Rectal smooth muscle tissue (tissue), 1 donor: ENCODE results near the gene ARHGEF11.

Experiments
- H3K27ac ChIP-seq: one replicate; pipeline ENCODE4 v1.7.0; 2013; ENCODE audit warnings: low read depth, low read length, inconsistent platforms
- H3K27me3 ChIP-seq: one replicate; pipeline ENCODE4 v1.7.0; 2013; ENCODE audit warnings: low read length; ENCODE audit not compliant: control insufficient read depth, insufficient read depth
- H3K36me3 ChIP-seq: one replicate; pipeline ENCODE4 v1.7.0; 2013; ENCODE audit warnings: low read length; ENCODE audit not compliant: control insufficient read depth, insufficient read depth
- H3K4me1 ChIP-seq: one replicate; pipeline ENCODE4 v1.7.0; 2013; ENCODE audit warnings: low read length; ENCODE audit not compliant: control insufficient read depth, insufficient read depth
- H3K4me3 ChIP-seq: one replicate; pipeline ENCODE4 v1.7.0; 2013; ENCODE audit warnings: low read length
- H3K9ac ChIP-seq: one replicate; pipeline ENCODE4 v1.7.0; 2013; ENCODE audit warnings: low read length

ARHGEF11 gene

GRCh38 chr1:157045250-157046218, at the start of gene ARHGEF11:
ARHGEF11 (minus strand) TSS chr1:157045742; CDS start chr1:157044330, 1,412 bp downstream.
- H3K36me3 ChIP-seq = no peaks in the 10 kb centered on the region
- H3K27me3 ChIP-seq = no peaks in the 10 kb centered on the region
- H3K9ac ChIP-seq = peak within 1 kb of the TSS; percentile 98
- peaks cover 22% of the 10 kb centered on the region for H3K4me1 ChIP-seq
- H3K4me3 ChIP-seq = peak within 1 kb of the TSS; percentile 85
- H3K27ac ChIP-seq = peak within 1 kb of the TSS; percentile 73

- Histone ChIP-seq H3K4me1 (no peaks in the 10 kb centered on the region), H3K36me3 (no peaks in the 10 kb centered on the region), H3K4me3 (no peak overlapping the region), H3K27me3 (no peaks in the 10 kb centered on the region), H3K9ac (no peak overlapping the region), H3K27ac (no peak overlapping the region)
Observed at GRCh38 chr1:157095091-157095490, 49.5 kb upstream of the ARHGEF11 start.

- H3K27ac ChIP-seq = no peak overlapping the region
Observed at GRCh38 chr1:157092831-157093230, 47.3 kb upstream of the ARHGEF11 start.

GRCh38 chr1:157091668-157092273, 46.2 kb upstream of the ARHGEF11 start:
- Histone ChIP-seq H3K4me1 (no peaks in the 10 kb centered on the region), H3K4me3 (no peak overlapping the region), H3K27me3 (no peaks in the 10 kb centered on the region), H3K27ac (no peak overlapping the region), H3K9ac (no peak overlapping the region), H3K36me3 (no peaks in the 10 kb centered on the region)

More at GRCh38 chr1:157092831-157093230, 47.3 kb upstream of the ARHGEF11 start:
- Histone ChIP-seq H3K4me1 (no peaks in the 10 kb centered on the region), H3K36me3 (no peaks in the 10 kb centered on the region), H3K4me3 (no peak overlapping the region), H3K9ac (no peak overlapping the region), H3K27me3 (no peaks in the 10 kb centered on the region)

GRCh38 chr1:157091186-157091585, 45.6 kb upstream of the ARHGEF11 start:
- Histone ChIP-seq H3K9ac (no peak overlapping the region), H3K27me3 (no peaks in the 10 kb centered on the region), H3K4me1 (no peaks in the 10 kb centered on the region), H3K27ac (no peak overlapping the region), H3K4me3 (no peak overlapping the region), H3K36me3 (no peaks in the 10 kb centered on the region)

- no peak overlapping the region for H3K27ac ChIP-seq
- no peaks in the 10 kb centered on the region for H3K27me3 ChIP-seq
- H3K4me1 ChIP-seq = no peaks in the 10 kb centered on the region
- H3K4me3 ChIP-seq = no peak overlapping the region
- H3K36me3 ChIP-seq = no peaks in the 10 kb centered on the region
- no peak overlapping the region for H3K9ac ChIP-seq
Observed at GRCh38 chr1:157090771-157091170, 45.2 kb upstream of the ARHGEF11 start.

GRCh38 chr1:157090196-157090647, 44.7 kb upstream of the ARHGEF11 start:
- Histone ChIP-seq H3K4me3 (no peak overlapping the region), H3K9ac (no peak overlapping the region), H3K4me1 (no peaks in the 10 kb centered on the region), H3K27ac (no peak overlapping the region), H3K27me3 (no peaks in the 10 kb centered on the region), H3K36me3 (no peaks in the 10 kb centered on the region)

- Histone ChIP-seq H3K27ac (no peak overlapping the region), H3K4me3 (no peak overlapping the region), H3K4me1 (no peaks in the 10 kb centered on the region), H3K27me3 (no peaks in the 10 kb centered on the region), H3K9ac (no peak overlapping the region), H3K36me3 (no peaks in the 10 kb centered on the region)
Observed at GRCh38 chr1:157089789-157090188, 44.2 kb upstream of the ARHGEF11 start.

- no peak overlapping the region for H3K27ac ChIP-seq
- H3K36me3 ChIP-seq = no peaks in the 10 kb centered on the region
- no peaks in the 10 kb centered on the region for H3K27me3 ChIP-seq
Observed at GRCh38 chr1:157088607-157089006, 43.1 kb upstream of the ARHGEF11 start.

GRCh38 chr1:157087030-157087429, 41.5 kb upstream of the ARHGEF11 start:
- Histone ChIP-seq H3K27me3 (no peaks in the 10 kb centered on the region), H3K36me3 (no peaks in the 10 kb centered on the region), H3K27ac (no peak overlapping the region), H3K4me3 (no peak overlapping the region), H3K9ac (no peak overlapping the region), H3K4me1 (no peaks in the 10 kb centered on the region)

More at GRCh38 chr1:157088607-157089006, 43.1 kb upstream of the ARHGEF11 start:
- no peak overlapping the region for H3K4me3 ChIP-seq
- no peaks in the 10 kb centered on the region for H3K4me1 ChIP-seq
- H3K9ac ChIP-seq = no peak overlapping the region

GRCh38 chr1:157086299-157086698, 40.8 kb upstream of the ARHGEF11 start:
- Histone ChIP-seq H3K4me3 (no peak overlapping the region), H3K27me3 (no peaks in the 10 kb centered on the region), H3K36me3 (no peaks in the 10 kb centered on the region), H3K9ac (no peak overlapping the region), H3K27ac (no peak overlapping the region), H3K4me1 (no peaks in the 10 kb centered on the region)

GRCh38 chr1:157085421-157085820, 39.9 kb upstream of the ARHGEF11 start:
- no peaks in the 10 kb centered on the region for H3K4me1 ChIP-seq
- no peak overlapping the region for H3K4me3 ChIP-seq
- H3K27ac ChIP-seq = no peak overlapping the region
- no peaks in the 10 kb centered on the region for H3K36me3 ChIP-seq
- no peaks in the 10 kb centered on the region for H3K27me3 ChIP-seq
- no peak overlapping the region for H3K9ac ChIP-seq
